Lower leg skin (tissue), 4 donors: ENCODE data around the gene AP5B1. TPM values are rescaled to one million over a fixed set of nuclear protein-coding genes. Genes with fewer than 3 reads are reported as not detected.
"Not testable (repeated sequence)": the region's sequence is repeated elsewhere in the genome, so short reads cannot be mapped to it uniquely, and the experiment has no call there.

Source experiments
- DNase-seq, 2 donors: peaks; one replicate each; pipeline ENCODE4 v3.0.0-alpha.2; 2019; ENCODE audit warnings: low spot score in 2 of 2
- H3K4me3 ChIP-seq: fragments of 200-600 bp; sonication (generic); 2 replicates; pipeline ENCODE4 v1.5.1; 2017; ENCODE audit warnings: mild to moderate bottlenecking, low read depth; ENCODE audit not compliant: poor library complexity, severe bottlenecking
- POLR2A ChIP-seq, 2 donors: fragments of 450-650 bp; IDR thresholded peaks; one replicate each; pipeline ENCODE4 v1.6.1; 2016 to 2017; ENCODE audit warnings: antibody characterized with exemption in 2 of 2, mild to moderate bottlenecking in 1 of 2, moderate library complexity in 1 of 2
- WGBS, 2 donors: methylation state at CpG; one replicate each; pipeline ENCODE4 v1.1.5; 2018; 5-methylcytosine and 5-hydroxymethylcytosine counted together
- intact Hi-C: fragments of 100-400 bp; cut with DNase I; formaldehyde crosslinking; loops from one replicate; pipeline ENCODE4 v1.15.0; 2023; ENCODE audit warnings: low total_unique reads
- total RNA-seq, 4 donors: library from RNA; depleted of rRNA; stranded (reverse); fragments of >200 nt; gene quantifications; one replicate each; pipeline ENCODE4 v1.1.0, GENCODE V29; 2016
- TF ChIP-seq, protein P1 (sequence below), 3 donors: fragments of 450-650 bp; IDR thresholded peaks; one replicate each; pipeline ENCODE4 v1.5.1; 2016; ENCODE audit warnings: antibody characterized with exemption in 3 of 3, mild to moderate bottlenecking in 3 of 3, moderate library complexity in 2 of 3

Gene AP5B1
- total RNA-seq, 4 donors from 2014 or later, result 32.2 to 44.3 (median 39.7) TPM

DNA sequence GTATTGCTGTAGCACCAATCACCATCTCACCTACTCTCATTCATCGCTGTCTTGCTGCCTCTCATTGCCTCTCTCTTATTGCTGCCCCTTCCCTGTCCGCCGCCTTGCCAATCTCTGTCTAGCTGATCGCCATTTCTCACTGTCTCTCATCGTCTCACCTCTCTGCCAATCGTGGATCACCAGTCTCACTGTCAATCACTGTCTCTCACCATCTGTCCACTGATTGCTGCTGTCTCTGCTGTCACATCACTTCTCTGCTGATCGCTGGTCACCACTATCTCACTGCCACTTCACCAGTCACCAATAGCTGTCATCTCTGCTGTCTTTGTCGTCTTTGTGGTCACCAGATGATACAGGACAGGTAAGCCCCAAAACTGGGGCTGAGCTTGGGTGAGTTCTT is 39.6 kb downstream of the AP5B1 start:
- intact Hi-C loops, result no loop called here
- DNase-seq, result no peak
- TF ChIP-seq, protein P1, sequence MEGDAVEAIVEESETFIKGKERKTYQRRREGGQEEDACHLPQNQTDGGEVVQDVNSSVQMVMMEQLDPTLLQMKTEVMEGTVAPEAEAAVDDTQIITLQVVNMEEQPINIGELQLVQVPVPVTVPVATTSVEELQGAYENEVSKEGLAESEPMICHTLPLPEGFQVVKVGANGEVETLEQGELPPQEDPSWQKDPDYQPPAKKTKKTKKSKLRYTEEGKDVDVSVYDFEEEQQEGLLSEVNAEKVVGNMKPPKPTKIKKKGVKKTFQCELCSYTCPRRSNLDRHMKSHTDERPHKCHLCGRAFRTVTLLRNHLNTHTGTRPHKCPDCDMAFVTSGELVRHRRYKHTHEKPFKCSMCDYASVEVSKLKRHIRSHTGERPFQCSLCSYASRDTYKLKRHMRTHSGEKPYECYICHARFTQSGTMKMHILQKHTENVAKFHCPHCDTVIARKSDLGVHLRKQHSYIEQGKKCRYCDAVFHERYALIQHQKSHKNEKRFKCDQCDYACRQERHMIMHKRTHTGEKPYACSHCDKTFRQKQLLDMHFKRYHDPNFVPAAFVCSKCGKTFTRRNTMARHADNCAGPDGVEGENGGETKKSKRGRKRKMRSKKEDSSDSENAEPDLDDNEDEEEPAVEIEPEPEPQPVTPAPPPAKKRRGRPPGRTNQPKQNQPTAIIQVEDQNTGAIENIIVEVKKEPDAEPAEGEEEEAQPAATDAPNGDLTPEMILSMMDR (IDR thresholded peaks at IDR 0.05), result no peak
- TF ChIP-seq POLR2A (IDR thresholded peaks at IDR 0.05), result no peak
- no peak overlapping the region for H3K4me3 ChIP-seq
- WGBS, 2 donors, result 81 to 86% methylated on average over 8 of the region's 8 CpGs

DNA sequence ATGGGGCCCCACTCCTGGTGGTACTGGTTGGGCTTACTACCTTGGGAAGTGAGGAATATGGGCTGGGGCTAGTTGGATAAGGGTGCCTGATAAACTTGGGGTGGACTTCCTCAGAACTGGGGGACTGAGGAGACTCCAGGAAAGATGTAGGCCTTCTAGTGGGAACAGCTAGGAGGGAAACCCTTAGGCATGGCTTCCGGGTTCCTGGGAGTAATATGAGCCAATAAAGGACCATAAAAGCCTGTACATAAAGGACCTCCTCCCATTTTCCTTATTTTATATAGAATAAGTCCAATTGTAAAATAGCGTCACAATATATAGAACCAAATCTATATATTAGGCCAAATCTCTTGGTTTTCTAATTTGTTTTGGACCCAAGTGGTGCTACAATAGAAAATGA is 41.8 kb downstream of the AP5B1 start:
- DNase-seq, result no peak
- 89 to 94% methylated on average over 2 of the region's 2 CpGs for WGBS, 2 donors

DNA sequence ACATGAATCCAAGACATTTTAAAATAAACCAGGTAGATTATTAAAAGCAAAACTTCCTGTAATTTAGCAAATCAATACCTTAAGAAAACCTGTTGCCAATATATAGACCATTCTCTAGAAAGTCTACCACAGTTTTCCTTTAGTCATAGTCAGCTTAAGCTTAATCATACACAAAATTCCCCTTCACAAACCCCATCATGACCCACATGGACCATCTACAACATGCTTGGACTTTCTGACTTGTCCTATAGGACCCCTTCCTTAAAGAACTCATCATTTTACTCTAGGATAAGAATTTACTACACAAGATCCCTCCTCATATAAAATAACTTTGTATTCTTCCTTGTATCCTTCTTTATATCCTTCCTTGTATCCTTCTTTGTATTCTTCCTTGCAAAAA is 44.0 kb downstream of the AP5B1 start:
- intact Hi-C loops, result no loop called here
- no peak for TF ChIP-seq POLR2A (IDR thresholded peaks at IDR 0.05)
- TF ChIP-seq, protein P1 (IDR thresholded peaks at IDR 0.05), result no peak
- H3K4me3 ChIP-seq, result no peak overlapping the region
- no peak for DNase-seq

More for the DNA sequence above, 41.8 kb downstream of the AP5B1 start:
- H3K4me3 ChIP-seq, result no peak overlapping the region
- intact Hi-C loops, result no loop called here
- TF ChIP-seq, protein P1 (IDR thresholded peaks at IDR 0.05), result no peak
- no peak for TF ChIP-seq POLR2A (IDR thresholded peaks at IDR 0.05)

DNA sequence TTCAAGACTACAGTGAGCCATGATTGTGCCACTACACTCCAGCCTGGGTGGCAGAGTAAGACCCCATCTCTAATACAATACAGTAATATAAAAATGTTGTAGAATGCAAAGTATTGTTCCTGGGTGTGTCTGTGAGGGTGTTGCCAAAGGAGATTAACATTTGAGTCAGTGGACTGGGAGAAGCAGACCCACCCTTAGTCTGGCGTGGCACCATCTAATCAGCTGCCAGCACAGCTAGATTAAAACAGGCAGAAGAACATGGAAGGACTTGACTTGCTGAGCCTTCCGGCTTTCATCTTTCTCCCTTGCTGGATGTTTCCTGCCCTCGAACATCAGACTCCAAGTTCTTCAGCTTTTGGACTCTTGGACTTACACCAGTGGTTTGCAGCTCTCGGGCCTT is 45.7 kb downstream of the AP5B1 start:
- intact Hi-C loops, H3K4me3 ChIP-seq, DNase-seq: not testable (repeated sequence)
- 53 to 69% methylated on average over 4 of the region's 4 CpGs for whole genome bisulfite sequencing, 2 donors

DNA sequence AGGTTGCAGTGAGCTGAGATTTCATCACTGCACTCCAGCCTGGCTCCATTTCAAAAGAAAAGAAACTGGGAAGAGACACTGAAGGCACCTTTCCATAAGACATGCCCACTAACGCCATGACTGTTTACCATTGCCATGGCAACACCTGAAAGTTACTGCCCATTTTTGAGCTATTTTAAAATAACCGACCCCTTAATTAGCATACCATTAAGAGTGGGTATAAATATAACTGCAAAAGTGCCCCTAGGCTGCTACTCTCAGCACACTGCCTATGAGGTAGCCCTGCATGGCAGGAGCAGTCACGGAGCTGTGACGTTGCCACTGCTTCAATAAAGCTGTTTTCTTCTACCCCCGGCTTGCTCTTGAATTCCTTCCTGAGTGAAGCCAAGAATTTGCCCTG is 50.3 kb downstream of the AP5B1 start:
- no peak for DNase-seq
- TF ChIP-seq, protein P1 (IDR thresholded peaks at IDR 0.05), result no peak
- no peak for TF ChIP-seq POLR2A (IDR thresholded peaks at IDR 0.05)
- intact Hi-C loops, result no loop called here
- WGBS, 2 donors, result 24 to 39% methylated on average over 5 of the region's 5 CpGs
- no peak overlapping the region for H3K4me3 ChIP-seq

DNA sequence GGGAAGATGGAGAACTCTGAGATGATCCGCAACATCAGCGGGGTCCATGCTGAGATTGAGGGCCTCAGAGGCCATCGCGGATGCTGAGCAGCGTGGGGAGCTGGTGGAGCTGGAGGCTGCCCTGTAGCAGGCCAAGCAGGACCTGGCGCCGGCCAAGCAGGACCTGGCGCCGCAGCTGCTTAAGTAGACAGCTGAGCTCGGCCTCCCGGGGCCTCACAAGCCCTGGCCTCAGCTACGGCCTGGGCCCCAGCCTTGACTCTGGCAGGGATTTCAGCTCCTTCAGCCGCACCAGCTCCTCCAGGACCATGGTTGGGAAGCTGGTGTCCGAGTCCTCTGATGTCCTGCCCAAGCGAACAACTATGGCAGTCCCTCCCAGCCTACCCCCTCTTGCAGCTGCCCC is 52.9 kb downstream of the AP5B1 start:
- intact Hi-C loops, result no loop called here
- WGBS, 2 donors, result 86 to 93% methylated on average over 13 to 14 of the region's 15 CpGs
- TF ChIP-seq POLR2A (IDR thresholded peaks at IDR 0.05), result no peak
- TF ChIP-seq, protein P1 (IDR thresholded peaks at IDR 0.05), result no peak
- DNase-seq, result no peak
- no peak overlapping the region for H3K4me3 ChIP-seq
